NCI-H1436 (cell line): Measurements from ENCODE around the gene CAMSAP2.
A peak's percentile ranks its signal among the peaks of the same experiment; 100 is the strongest.
"Not testable (repeated sequence)": the region's sequence is repeated elsewhere in the genome, so short reads cannot be mapped to it uniquely, and the experiment has no call there.

ENCODE experiments used
- DNase-seq: peaks from one replicate; lab custom pipeline; 2025; lab: John Stamatoyannopoulos, UW

Gene CAMSAP2

DNA sequence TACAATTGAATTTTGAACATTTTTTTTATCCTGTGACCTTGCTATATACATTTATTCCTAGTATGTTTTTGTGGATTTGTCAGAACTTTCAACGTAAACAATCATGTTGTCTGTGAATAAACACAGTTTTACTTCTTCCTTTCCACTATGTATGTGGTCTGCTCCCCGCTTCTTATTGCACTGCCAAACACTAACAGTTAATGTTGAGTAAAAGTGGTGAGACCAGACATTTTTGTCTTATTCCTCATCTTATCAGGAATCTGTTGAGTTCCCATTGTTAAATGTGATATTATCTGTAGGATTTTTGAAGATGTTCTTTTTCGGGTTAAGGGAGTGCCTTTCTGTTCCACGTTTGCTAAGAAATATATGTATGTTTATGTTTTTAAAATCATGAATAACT, 45.9 kb downstream of the CAMSAP2 start:
- no peak for DNase-seq

- no peak for DNase-seq
Observed at GRCh38 chr1:200786788-200787187, 48.1 kb downstream of the CAMSAP2 start.

DNA sequence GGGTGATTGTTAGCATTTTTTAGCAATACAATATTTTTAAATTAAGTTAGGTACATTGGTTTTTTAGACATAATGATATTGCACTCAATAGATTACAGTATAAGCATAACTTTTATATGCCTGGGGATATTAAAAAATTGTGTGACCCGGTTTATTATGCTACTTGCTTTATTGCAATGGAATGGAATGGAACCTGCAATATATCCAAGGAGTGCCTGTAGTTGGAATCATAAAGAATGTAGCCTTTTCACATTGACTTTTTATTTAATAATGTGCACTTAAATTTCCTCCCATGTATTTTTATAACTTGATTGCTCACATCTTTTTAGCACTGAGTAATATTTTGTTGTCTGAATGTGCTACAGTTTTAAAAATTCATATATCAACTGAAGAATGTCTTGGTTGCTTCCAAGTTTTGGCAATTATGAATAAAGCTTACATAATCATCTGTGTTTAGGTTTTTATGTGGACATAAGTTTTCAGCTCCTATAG, 49.2 kb downstream of the CAMSAP2 start:
- DNase-seq = no peak

GRCh38 chr1:200791012-200791411, 52.3 kb downstream of the CAMSAP2 start:
- not testable (repeated sequence) for DNase-seq

GRCh38 chr1:200793677-200794076, 55.0 kb downstream of the CAMSAP2 start:
- DNase-seq = no peak

DNA sequence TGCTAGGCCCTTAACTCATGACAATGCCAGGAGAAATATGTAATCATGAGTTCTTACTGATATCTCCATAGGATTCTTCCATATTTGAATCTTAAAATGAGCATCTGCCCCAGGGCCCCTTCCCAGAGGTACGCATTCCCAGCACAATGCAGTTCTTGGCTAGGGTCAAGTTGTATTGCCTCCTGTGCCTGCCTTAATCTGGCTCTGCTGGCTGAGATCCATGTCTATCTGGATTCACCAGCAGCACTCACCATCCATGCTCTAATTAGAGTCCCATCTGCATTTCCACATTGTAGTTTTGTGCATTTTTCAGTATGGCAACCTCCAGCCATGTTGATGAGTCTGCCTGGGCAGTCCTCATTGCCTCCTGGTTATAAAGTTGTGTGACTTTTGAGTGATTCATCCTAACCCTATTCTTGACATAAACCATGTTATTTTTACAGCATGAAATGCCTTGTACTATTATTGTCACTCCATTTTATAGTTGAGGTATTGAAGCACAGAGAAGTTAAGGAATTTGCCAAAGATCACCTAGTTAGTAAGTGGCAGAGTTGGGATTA, 55.9 kb downstream of the CAMSAP2 start:
- no peak for DNase-seq

GRCh38 chr1:200795156-200795555, 56.5 kb downstream of the CAMSAP2 start:
- no peak for DNase-seq

- DNase-seq = no peak
Observed at GRCh38 chr1:200802042-200802441, 63.3 kb downstream of the CAMSAP2 start.

DNA sequence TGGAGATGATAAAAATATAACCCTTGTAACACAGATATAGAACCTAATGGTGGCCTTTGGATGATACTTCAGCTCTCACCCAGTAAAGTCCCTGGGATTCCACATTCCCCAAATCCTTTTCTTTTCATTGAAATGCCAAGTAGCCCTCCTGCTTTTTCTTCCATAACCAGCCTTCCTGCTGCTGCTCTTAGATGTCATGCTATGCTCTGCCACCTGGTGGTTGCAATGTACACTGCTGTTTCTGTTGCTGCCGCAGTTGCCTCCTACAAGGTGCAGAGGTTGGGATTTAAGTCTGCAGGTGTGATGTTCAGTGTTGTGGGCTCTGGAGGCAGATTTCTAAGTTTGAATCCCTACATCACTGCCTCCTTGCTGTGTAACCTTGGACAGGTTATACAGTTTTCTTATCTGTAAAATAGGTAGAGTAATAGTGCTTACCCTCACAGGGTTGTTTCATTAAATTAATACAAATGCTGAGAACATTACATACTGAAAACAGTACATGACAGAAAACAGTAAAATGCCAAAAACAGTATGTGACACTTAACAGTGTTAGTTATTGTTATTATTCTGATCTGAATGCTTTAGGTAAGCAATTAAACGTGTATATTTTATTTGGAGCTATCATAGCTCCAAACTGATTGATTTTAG, 64.3 kb downstream of the CAMSAP2 start:
- DNase-seq = peak; percentile 80

- no peak for DNase-seq
Observed at GRCh38 chr1:200805719-200806118, 67.0 kb downstream of the CAMSAP2 start.

DNA sequence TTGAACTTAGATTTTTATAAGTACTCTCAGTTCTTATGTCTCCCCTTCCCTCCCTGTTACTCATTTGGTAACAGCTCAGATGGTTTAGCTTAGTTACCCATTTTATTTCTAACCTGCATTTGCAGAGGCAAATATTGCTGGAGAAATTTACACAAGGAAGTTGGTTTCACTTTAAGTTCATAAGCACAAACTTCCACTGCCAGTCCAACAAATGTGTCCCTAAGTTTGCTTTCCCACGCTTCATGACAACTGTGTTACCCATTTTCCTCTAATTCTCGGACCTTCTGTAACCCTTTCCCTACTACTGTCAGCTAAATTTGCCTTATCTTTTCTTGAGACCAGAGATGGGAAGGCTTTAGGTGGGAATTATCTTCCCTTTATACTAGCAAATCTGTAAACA, 70.2 kb downstream of the CAMSAP2 start:
- no peak for DNase-seq

DNA sequence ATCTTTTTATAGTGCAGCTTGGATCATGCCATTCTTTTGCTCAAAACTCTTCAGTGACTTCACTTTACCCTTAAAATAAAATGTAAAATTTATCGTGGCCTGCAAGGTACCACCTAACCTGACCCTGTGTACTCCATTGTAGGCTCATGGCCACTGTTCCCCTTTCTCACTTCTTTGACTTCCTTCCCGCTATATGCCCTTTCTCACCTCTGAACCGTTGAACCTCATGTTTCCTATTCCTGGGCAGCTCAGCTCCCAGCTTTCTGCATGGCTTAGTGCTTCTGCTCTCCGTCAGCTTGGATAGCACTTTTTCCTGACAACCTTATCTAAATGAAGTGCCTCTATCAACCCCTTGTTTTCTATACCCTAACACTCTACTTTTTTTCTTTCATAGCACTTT, 73.0 kb downstream of the CAMSAP2 start:
- no peak for DNase-seq

DNA sequence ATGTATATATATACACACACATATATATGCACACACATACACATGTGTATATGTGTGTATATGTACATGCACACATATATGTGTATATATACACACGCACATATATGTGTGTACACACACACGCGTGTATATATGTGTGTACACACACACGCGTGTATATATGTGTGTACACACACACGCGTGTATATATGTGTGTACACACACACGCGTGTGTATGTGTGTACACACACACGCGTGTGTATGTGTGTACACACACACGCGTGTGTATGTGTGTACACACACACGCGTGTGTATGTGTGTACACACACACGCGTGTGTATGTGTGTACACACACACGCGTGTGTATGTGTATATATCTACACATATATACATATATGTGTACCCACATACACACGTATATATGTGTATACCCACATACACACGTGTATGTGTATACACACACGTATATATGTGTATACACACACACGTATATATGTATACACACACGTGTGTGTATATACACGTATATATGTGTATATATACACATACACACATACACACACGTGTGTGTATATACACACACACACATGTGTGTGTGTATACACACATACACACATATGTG, 78.0 kb downstream of the CAMSAP2 start:
- not testable (repeated sequence) for DNase-seq

DNA sequence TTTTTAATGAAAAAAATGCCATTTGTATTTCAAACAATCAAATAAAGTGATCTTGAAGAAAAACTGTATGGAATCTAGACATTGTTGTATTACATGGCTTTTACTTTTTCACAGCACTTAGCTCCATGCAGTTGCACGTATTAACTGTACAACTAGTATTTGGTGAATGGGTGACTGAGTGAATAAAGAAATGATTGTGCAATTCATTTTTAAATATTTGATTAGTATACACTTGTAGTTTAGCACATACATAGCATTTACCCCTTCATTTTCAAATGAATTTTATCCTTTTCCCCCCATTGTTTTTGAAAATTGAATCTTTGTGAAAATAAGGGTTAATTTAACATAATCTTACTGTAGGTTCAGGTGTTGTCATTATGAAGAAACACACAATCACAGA, 79.6 kb downstream of the CAMSAP2 start:
- DNase-seq = no peak

- DNase-seq = no peak
Observed at GRCh38 chr1:200819726-200820125, 81.0 kb downstream of the CAMSAP2 start.

DNA sequence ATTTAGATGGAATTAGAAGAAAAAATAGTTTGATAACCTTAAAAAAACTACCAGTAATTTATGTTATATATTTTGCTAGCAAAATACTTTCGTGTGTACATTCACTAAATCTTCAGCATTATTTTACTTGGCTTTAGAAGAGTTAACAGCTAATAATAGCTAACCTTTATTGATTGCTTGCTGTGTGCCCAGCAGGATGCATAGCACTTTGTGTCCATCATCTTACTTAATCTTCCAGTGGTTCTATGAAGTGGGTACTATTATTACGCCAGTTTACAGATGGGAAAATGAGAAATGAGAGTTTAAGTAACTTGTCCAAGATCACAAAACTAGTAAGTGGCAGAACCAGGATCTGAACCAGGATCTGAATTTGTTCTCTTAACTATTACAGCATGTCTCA, 92.4 kb downstream of the CAMSAP2 start:
- no peak for DNase-seq

DNA sequence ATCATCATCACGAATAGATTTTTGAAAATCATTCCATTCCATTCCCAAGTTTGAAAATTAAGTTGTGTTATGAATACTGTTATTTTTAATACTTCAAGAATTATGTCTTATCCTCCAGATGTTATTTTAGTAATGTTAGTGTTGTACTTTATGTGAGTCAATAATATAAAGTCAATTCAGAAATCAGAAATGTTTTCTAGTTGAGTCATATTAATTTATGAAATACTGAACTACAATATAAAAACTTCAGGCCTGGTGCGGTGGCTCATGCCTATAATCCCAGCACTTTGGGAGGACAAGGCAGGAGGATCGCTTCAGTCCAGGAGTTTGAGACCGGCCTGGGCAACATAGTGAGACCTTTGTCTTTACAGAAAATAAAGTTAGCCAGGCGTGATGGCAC, 95.7 kb downstream of the CAMSAP2 start:
- DNase-seq = no peak

DNA sequence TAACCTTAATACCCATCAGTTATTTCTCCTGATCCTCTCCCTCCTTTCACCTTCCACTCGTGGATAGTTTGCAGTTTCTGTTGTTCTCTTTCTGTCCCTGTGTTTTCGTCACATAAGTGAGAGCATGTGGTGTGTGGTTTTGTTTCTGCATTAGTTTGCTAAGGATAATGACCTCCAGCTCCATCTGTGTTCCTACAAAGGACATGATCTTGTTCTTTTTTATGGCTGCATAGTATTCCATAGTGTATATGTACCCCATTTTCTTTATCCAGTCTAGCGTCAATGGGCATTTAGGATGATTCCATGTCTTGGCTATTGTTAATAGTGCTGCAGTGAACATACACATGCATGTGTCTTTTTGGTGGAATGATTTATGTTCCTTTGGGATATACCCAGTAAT, 97.5 kb downstream of the CAMSAP2 start:
- no peak for DNase-seq

DNA sequence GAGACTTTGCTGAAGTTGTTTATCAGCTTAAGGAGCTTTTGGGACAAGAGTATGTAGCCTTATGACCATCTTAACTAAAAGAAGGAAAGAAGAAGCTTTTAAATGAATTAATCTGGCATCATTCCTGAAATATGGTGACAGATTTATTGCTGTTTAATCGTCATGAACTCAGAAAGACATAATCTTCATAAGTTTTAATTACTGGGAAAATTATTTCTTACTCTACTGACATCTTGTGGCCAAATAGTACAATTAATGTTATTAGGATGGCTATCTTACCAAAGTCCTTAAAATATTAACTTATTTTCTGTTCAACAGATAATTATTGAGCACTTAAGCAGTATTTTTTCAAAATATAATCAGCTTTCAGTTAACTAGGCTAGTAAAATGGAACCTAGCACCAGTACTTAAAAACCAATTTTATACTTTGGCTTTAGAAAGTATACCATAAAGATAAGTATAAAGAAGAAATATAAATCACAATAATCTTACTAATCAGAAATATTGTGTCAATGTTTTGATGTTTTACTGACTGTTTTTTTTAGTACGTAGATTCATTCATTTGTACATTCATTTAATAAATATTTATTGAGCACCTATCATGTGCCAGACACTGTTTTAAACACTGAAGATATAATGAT, 99.4 kb downstream of the CAMSAP2 start:
- DNase-seq = no peak

DNA sequence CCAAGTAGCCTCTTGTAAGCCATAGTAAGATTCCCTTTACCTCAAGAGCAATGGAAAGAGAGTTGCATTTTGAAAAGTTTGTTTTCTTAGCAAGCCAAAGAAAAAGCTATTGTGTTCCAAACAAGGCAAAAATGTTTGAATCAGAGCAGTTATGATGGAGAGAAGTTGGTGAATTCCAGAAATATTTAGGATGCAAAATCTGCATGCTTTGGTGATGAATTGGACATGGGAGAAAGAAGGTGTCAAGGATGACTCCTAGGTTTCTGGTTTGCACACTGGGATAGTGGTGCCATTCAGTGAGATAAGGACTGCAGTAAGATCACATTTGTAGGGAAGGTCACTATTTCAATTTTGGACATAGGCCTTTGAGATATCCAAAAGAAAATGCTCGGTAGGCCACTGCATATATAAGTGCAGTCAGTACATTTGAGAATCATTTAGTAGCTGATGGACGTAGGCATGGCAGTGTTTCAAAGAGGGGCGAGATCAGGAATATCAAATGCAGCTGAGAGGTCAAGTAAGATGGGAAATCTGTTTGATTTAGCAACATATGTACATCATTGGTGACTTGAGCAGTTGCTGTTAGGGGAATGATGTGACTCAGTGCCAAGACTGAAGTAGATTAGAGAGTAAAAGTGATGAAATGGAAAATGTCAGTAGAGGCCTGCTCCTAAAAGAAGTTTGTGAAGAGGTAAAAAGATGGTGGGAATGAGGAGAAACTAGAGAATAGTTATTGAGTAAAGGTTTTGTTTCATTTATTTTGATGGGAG, 100.2 kb downstream of the CAMSAP2 start:
- no peak for DNase-seq

DNA sequence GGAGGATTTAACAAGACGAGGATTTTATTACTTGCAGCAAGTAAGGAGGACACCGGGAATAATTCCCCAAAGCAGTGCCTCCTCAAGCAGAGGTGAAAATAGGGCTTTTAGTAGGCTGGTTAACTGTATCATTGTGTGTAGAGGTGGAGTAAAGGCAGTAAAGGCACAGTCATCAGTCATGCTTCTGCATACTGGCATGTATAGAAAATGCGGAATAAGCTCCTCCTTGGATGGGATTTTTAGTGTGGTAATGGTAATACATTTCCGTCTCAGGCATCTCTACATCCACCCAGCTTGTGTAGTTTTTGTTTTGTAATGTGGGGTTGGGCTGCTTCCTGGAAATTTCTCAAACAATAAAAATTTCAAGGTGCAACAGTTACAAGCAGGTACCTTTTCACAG, 106.7 kb downstream of the CAMSAP2 start:
- DNase-seq = no peak

GRCh38 chr1:200846398-200846797, 107.7 kb downstream of the CAMSAP2 start:
- DNase-seq = no peak
